ENCODE results near the gene SH3BGRL2. TPM values are rescaled to one million over a fixed set of nuclear protein-coding genes. Genes with fewer than 3 reads are reported as not detected.
A peak's percentile ranks its signal among the peaks of the same experiment; 100 is the strongest.

Gene SH3BGRL2
- total RNA-seq, 2 experiments from 2014 or later, result 0.13 TPM

DNA sequence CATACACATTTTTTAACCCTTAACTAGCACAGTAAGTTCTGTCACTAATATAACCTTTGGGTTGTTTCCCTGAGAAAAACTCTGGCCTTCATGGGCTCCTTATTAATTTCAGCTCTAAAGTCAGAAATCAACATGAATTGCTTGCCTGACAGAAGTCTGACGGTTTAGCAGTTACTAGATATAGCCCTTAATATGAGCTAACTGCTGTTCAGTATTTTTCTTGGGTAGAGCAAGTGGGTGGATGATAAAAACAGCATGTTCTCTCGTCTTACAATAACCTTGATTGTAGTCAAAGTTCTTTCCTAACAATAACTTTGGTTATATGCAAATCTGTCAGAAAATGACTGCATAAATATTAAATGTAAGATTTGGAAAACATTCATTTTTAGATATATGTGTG lies 81.0 kb downstream of the SH3BGRL2 start:
- no peak overlapping the region for H3K4me3 Mint-ChIP-seq
- H3K4me1 Mint-ChIP-seq (ENCODE audit: low read depth), result no peaks in the 10 kb centered on the region
- CTCF ChIA-PET, result no interaction called here
- no peaks in the 10 kb centered on the region for H3K36me3 Mint-ChIP-seq (ENCODE audit: low read depth)
- no peaks in the 10 kb centered on the region for H3K9me3 Mint-ChIP-seq (ENCODE audit: insufficient read depth)
- H3K27me3 Mint-ChIP-seq (ENCODE audit: low read depth), result no peaks in the 10 kb centered on the region
- no peak overlapping the region for H3K27ac Mint-ChIP-seq
- DNase-seq (no peak), ATAC-seq (no peak)
- POLR2A ChIA-PET, result no interaction called here

- no peaks in the 10 kb centered on the region for H3K9me3 Mint-ChIP-seq (ENCODE audit: insufficient read depth)
- no peak overlapping the region for H3K4me3 Mint-ChIP-seq
- ChIA-PET POLR2A (no interaction called here), CTCF (no interaction called here)
- DNase-seq (no peak), ATAC-seq (no peak)
- no peaks in the 10 kb centered on the region for H3K27me3 Mint-ChIP-seq (ENCODE audit: low read depth)
- no peak overlapping the region for H3K27ac Mint-ChIP-seq
- H3K4me1 Mint-ChIP-seq (ENCODE audit: low read depth), result no peaks in the 10 kb centered on the region
- H3K36me3 Mint-ChIP-seq (ENCODE audit: low read depth), result no peaks in the 10 kb centered on the region
These were observed 81.5 kb downstream of the SH3BGRL2 start for GRCh38 chr6:79712616-79713135.

GRCh38 chr6:79713701-79714322 lies 82.7 kb downstream of the SH3BGRL2 start:
- Mint-ChIP-seq H3K4me3 (no peak overlapping the region), H3K27me3 (ENCODE audit: low read depth) (no peaks in the 10 kb centered on the region), H3K36me3 (ENCODE audit: low read depth) (no peaks in the 10 kb centered on the region), H3K4me1 (ENCODE audit: low read depth) (no peaks in the 10 kb centered on the region), H3K27ac (no peak overlapping the region), H3K9me3 (ENCODE audit: insufficient read depth) (no peaks in the 10 kb centered on the region)
- CTCF ChIA-PET, result interaction anchor here (0.6 to 1.8 kb wide), 4 partner anchors 9 to 156 kb away, joined by 3 to 5 read pairs (median 3); no protein-coding TSS in a partner anchor
- DNase-seq (peak; percentile 54), ATAC-seq (peak; percentile 53)
- POLR2A ChIA-PET, result no interaction called here

- Mint-ChIP-seq H3K36me3 (ENCODE audit: low read depth) (no peaks in the 10 kb centered on the region), H3K27ac (no peak overlapping the region), H3K27me3 (ENCODE audit: low read depth) (no peaks in the 10 kb centered on the region), H3K9me3 (ENCODE audit: insufficient read depth) (no peaks in the 10 kb centered on the region), H3K4me1 (ENCODE audit: low read depth) (no peaks in the 10 kb centered on the region), H3K4me3 (no peak overlapping the region)
- ChIA-PET POLR2A (no interaction called here), CTCF (interaction anchor here (1.7 kb wide), 1 partner anchor 150 kb away, joined by 3 read pairs; no protein-coding TSS in a partner anchor)
- ATAC-seq (no peak), DNase-seq (no peak)
These were observed 86.9 kb downstream of the SH3BGRL2 start for GRCh38 chr6:79717989-79718388.

DNA sequence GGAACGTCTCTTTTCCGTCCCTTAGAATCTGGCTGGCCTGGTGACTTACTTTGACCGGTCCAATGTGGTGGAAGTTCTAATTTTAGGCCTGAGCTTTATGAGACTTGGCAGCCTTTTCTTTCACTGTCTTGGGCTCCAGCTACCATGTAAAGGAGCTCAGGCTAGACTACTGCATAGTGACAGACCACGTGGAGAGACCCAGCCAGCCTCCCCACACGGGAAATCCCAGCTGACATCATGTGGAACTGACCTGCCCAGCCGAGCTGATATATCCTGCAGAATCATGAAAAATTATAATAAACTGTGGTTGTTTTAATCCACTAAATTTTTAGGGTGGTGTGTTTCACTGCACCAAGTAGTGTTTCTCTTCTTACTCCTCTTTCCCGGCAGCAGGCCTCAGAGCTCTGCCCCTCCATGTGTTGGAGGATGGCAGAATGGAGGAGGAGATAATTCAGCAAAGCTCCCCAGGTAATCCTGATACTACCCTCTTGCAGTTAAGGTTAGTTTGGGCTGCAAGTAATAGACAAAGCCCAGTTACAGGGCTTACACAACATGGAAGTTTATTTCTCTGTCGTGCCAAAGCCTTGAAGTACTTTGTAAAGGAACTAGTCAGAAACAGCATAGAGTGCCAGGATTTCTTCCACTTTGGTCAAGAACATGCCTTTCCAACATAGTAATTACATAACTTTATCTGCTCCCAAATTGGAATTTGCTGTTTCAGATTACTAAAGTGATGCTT lies 87.5 kb downstream of the SH3BGRL2 start:
- no peaks in the 10 kb centered on the region for H3K27me3 Mint-ChIP-seq (ENCODE audit: low read depth)
- H3K27ac Mint-ChIP-seq, result no peak overlapping the region
- no peaks in the 10 kb centered on the region for H3K4me1 Mint-ChIP-seq (ENCODE audit: low read depth)
- ATAC-seq (no peak), DNase-seq (no peak)
- ChIA-PET POLR2A (no interaction called here), CTCF (interaction anchor here (1.7 kb wide), 1 partner anchor 149 kb away, joined by 3 read pairs; no protein-coding TSS in a partner anchor)
- H3K4me3 Mint-ChIP-seq, result no peak overlapping the region
- H3K9me3 Mint-ChIP-seq (ENCODE audit: insufficient read depth), result no peaks in the 10 kb centered on the region
- no peaks in the 10 kb centered on the region for H3K36me3 Mint-ChIP-seq (ENCODE audit: low read depth)

- ATAC-seq (no peak), DNase-seq (no peak)
- Mint-ChIP-seq H3K36me3 (ENCODE audit: low read depth) (no peaks in the 10 kb centered on the region), H3K9me3 (ENCODE audit: insufficient read depth) (no peaks in the 10 kb centered on the region), H3K27me3 (ENCODE audit: low read depth) (peaks cover 4% of the 10 kb centered on the region), H3K4me3 (no peak overlapping the region), H3K27ac (no peak overlapping the region), H3K4me1 (ENCODE audit: low read depth) (no peaks in the 10 kb centered on the region)
- POLR2A ChIA-PET, result no interaction called here
- CTCF ChIA-PET, result interaction anchor here (1.7 kb wide), 1 partner anchor 148 kb away, joined by 3 read pairs; no protein-coding TSS in a partner anchor
These were observed 88.3 kb downstream of the SH3BGRL2 start for GRCh38 chr6:79719248-79719960.

DNA sequence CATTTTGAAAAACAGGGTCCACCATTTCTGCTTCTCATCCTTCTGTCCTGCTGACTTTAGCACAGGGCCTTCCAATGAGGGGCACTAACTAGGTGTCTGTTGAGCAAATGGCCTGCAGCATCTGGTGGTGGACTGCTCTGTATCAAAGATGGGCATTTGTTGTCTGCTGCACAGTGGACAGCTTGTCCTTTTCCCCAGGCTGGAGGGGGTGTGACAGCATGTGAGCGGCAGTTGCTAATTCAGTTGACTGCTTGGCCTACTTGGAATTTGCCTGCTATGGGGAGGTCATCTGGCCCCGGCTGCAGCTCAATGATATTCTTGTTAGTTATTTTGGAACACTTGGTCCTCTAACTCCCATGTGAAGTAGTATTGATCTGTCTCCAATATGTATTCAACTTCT lies 93.7 kb downstream of the SH3BGRL2 start:
- no peak overlapping the region for H3K27ac Mint-ChIP-seq
- H3K27me3 Mint-ChIP-seq (ENCODE audit: low read depth), result peaks cover 10% of the 10 kb centered on the region

DNA sequence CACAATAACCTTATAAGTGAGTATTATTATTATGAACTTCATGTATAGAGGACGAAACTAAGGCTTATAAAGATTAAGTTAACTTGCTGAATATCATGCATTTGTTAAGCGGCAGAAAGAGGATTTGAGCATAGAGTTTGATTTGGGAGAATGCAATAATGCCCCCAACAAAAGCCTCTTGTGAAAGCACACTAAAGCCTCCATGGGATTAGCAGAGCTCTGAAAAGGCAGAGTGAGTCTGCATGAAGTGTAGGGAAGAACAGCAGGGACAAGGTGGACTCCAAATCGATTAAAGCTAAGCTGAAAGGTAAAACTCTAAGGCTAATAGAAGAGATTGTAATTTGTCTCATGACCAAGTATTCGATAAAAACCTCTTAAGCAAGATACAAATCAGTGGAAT lies 100.3 kb downstream of the SH3BGRL2 start:
- DNase-seq (no peak), ATAC-seq (no peak)
- Mint-ChIP-seq H3K9me3 (ENCODE audit: insufficient read depth) (no peaks in the 10 kb centered on the region), H3K27ac (no peak overlapping the region), H3K36me3 (ENCODE audit: low read depth) (no peaks in the 10 kb centered on the region), H3K27me3 (ENCODE audit: low read depth) (peaks cover 6% of the 10 kb centered on the region), H3K4me3 (no peak overlapping the region), H3K4me1 (ENCODE audit: low read depth) (no peaks in the 10 kb centered on the region)
- ChIA-PET CTCF (no interaction called here), POLR2A (no interaction called here)

More for the DNA sequence above, 93.7 kb downstream of the SH3BGRL2 start:
- no peaks in the 10 kb centered on the region for H3K36me3 Mint-ChIP-seq (ENCODE audit: low read depth)
- no peaks in the 10 kb centered on the region for H3K4me1 Mint-ChIP-seq (ENCODE audit: low read depth)
- H3K4me3 Mint-ChIP-seq, result no peak overlapping the region
- H3K9me3 Mint-ChIP-seq (ENCODE audit: insufficient read depth), result no peaks in the 10 kb centered on the region
- ATAC-seq, result no peak
- ChIA-PET POLR2A (no interaction called here), CTCF (no interaction called here)
- DNase-seq, result no peak

- H3K27ac Mint-ChIP-seq, result no peak overlapping the region
- CTCF ChIA-PET, result no interaction called here
- no peaks in the 10 kb centered on the region for H3K36me3 Mint-ChIP-seq (ENCODE audit: low read depth)
- no peak overlapping the region for H3K4me3 Mint-ChIP-seq
- no peak for ATAC-seq
- peaks cover 6% of the 10 kb centered on the region for H3K27me3 Mint-ChIP-seq (ENCODE audit: low read depth)
- no peaks in the 10 kb centered on the region for H3K9me3 Mint-ChIP-seq (ENCODE audit: insufficient read depth)
- POLR2A ChIA-PET, result no interaction called here
- no peaks in the 10 kb centered on the region for H3K4me1 Mint-ChIP-seq (ENCODE audit: low read depth)
- no peak for DNase-seq
These were observed 102.3 kb downstream of the SH3BGRL2 start for GRCh38 chr6:79733388-79733787.

DNA sequence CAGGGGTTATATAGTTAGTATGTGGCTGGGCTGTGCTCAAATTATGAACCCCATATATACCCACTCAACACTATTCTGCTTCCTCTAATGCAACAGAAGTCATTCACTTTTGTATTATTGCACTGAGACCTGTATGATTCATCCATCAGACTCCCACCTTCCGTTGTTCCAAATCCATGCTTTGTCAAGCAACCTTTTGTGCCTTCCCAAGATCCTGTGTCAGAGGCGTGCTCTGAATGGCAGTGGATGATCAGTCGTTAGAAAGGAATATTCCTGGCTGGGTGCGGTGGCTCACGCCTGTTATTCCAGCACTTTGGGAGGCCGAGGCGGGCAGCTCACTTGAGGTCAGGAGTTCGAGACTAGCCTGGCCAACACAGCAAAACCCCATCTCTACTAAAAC lies 103.2 kb downstream of the SH3BGRL2 start:
- H3K4me1 Mint-ChIP-seq (ENCODE audit: low read depth), result no peaks in the 10 kb centered on the region
- ChIA-PET CTCF (no interaction called here), POLR2A (no interaction called here)
- no peaks in the 10 kb centered on the region for H3K36me3 Mint-ChIP-seq (ENCODE audit: low read depth)
- H3K4me3 Mint-ChIP-seq, result no peak overlapping the region
- DNase-seq (no peak), ATAC-seq (no peak)
- no peak overlapping the region for H3K27ac Mint-ChIP-seq
- H3K27me3 Mint-ChIP-seq (ENCODE audit: low read depth), result peaks cover 6% of the 10 kb centered on the region
- no peaks in the 10 kb centered on the region for H3K9me3 Mint-ChIP-seq (ENCODE audit: insufficient read depth)

- Mint-ChIP-seq H3K27me3 (ENCODE audit: low read depth) (peaks cover 1% of the 10 kb centered on the region), H3K27ac (no peak overlapping the region), H3K4me3 (no peak overlapping the region), H3K36me3 (ENCODE audit: low read depth) (no peaks in the 10 kb centered on the region), H3K4me1 (ENCODE audit: low read depth) (no peaks in the 10 kb centered on the region), H3K9me3 (ENCODE audit: insufficient read depth) (no peaks in the 10 kb centered on the region)
- DNase-seq (no peak), ATAC-seq (no peak)
- ChIA-PET CTCF (no interaction called here), POLR2A (no interaction called here)
These were observed 104.1 kb downstream of the SH3BGRL2 start for GRCh38 chr6:79735183-79735582.

DNA sequence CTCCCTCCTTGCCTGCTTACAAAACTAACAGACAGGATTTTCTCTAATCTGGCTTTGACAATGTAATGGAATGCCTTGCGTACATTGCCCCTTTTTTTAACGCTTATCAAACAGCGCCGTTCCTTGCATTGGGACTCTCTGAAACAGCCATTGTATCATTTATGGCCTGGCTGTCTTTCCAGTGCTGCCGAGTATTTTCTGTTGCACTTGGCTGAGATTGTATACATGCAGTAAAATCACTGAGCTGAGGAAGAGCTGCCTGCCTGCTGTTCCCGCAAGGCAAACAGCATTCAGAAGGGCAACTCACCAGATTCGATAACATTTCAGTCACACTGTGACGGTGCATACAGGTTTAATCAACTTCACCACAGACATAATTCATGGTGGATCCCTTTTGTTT lies 106.0 kb downstream of the SH3BGRL2 start:
- CTCF ChIA-PET, result no interaction called here
- H3K27ac Mint-ChIP-seq, result no peak overlapping the region
- DNase-seq (no peak), ATAC-seq (no peak)
- POLR2A ChIA-PET, result no interaction called here
- no peaks in the 10 kb centered on the region for H3K36me3 Mint-ChIP-seq (ENCODE audit: low read depth)
- no peak overlapping the region for H3K4me3 Mint-ChIP-seq
- H3K9me3 Mint-ChIP-seq (ENCODE audit: insufficient read depth), result no peaks in the 10 kb centered on the region
- H3K4me1 Mint-ChIP-seq (ENCODE audit: low read depth), result no peaks in the 10 kb centered on the region
- no peaks in the 10 kb centered on the region for H3K27me3 Mint-ChIP-seq (ENCODE audit: low read depth)

All from activated CD8-positive, alpha-beta T cell treated with anti-CD3 and anti-CD28 coated beads, Interleukin-2, amount 10 ng/mL, durations not matched to agents 7 days and 5 days (primary cell).